GM12864 (cell line): ENCODE data around the gene ASH1L.
A peak's percentile ranks its signal among the peaks of the same experiment; 100 is the strongest.

Source experiments
- DNase-seq: peaks from one replicate; pipeline ENCODE4 v3.0.0-alpha.2; 2011; ENCODE audit warnings: low read depth
- H3K4me3 ChIP-seq: 2 replicates; pipeline ENCODE4 v1.5.1; 2011; ENCODE audit warnings: mild to moderate bottlenecking, low read depth, low read length, control low read depth
- CTCF ChIP-seq: IDR thresholded peaks from 2 replicates; pipeline ENCODE4 v1.5.1; 2011; ENCODE audit warnings: low read depth, mild to moderate bottlenecking, moderate library complexity, low read length, control low read depth, inconsistent platforms; ENCODE audit errors: missing control alignments

Gene ASH1L

GRCh38 chr1:155309423-155310021 is 253.1 kb downstream of the ASH1L start:
- no peak for DNase-seq
- peak; percentile 8 for TF ChIP-seq CTCF

GRCh38 chr1:155308493-155309422 is 253.8 kb downstream of the ASH1L start, which contains the start of gene FDPS:
TSS of gene FDPS (plus strand) at chr1:155308866. CDS start at chr1:155309790, 924 bp downstream.
- DNase-seq: peak; percentile 98
- H3K4me3 ChIP-seq: peak within 1 kb of the TSS; percentile 85
- no peak for TF ChIP-seq CTCF

More at GRCh38 chr1:155309423-155310021, 253.1 kb downstream of the ASH1L start:
- H3K4me3 ChIP-seq: peak overlapping the region; percentile 85

GRCh38 chr1:155307247-155307740 is 255.3 kb downstream of the ASH1L start:
- no peak overlapping the region for H3K4me3 ChIP-seq
- TF ChIP-seq CTCF: peak; percentile 48
- DNase-seq: no peak

- no peak for DNase-seq
- H3K4me3 ChIP-seq: no peak overlapping the region
- no peak for TF ChIP-seq CTCF
These were observed 256.7 kb downstream of the ASH1L start for GRCh38 chr1:155305881-155306391.

- H3K4me3 ChIP-seq: no peak overlapping the region
- TF ChIP-seq CTCF: no peak
- no peak for DNase-seq
These were observed 258.0 kb downstream of the ASH1L start for GRCh38 chr1:155304558-155305063.

GRCh38 chr1:155301342-155301841 is 261.2 kb downstream of the ASH1L start, which contains the start of gene PKLR:
TSS of gene PKLR (minus strand) at chr1:155301438. CDS start at chr1:155301395, 43 bp downstream.
- no peak within 1 kb of the TSS for H3K4me3 ChIP-seq
- no peak for TF ChIP-seq CTCF
- no peak for DNase-seq
